ENCODE data around the gene HPS1. TPM values are rescaled to one million over a fixed set of nuclear protein-coding genes. Genes with fewer than 3 reads are reported as not detected.
A peak's percentile ranks its signal among the peaks of the same experiment; 100 is the strongest.

HPS1 gene
- total and polyA plus RNA-seq, 4 donors = 14.5 to 44.3 (median 34.2) TPM

- Histone ChIP-seq H3K36me3 (ENCODE audit: control insufficient read depth, insufficient read depth, low read length) (peaks cover 7% of the 10 kb centered on the region), H3K27ac (ENCODE audit: low read depth, low read length) (no peak overlapping the region), H3K4me1 (ENCODE audit: control insufficient read depth, insufficient read depth, low read length) (peaks cover 16% of the 10 kb centered on the region), H3K9me3 (ENCODE audit: control insufficient read depth, insufficient read depth, low read length) (no peaks in the 10 kb centered on the region), H3K4me3 (ENCODE audit: low read depth, low read length) (no peak overlapping the region), H3K27me3 (ENCODE audit: control insufficient read depth, insufficient read depth, low read length) (no peaks in the 10 kb centered on the region)
- DNase-seq (ENCODE audit: low read depth in 4 of 6, low spot score in 6 of 6) = no peak
- WGBS (ENCODE audit: insufficient coverage) = 92% methylated on average over 8 of the region's 9 CpGs
Observed at GRCh38 chr10:98397089-98397600, 49.6 kb downstream of the HPS1 start.

GRCh38 chr10:98396096-98397063 is 50.4 kb downstream of the HPS1 start:
- peaks cover 7% of the 10 kb centered on the region for H3K36me3 ChIP-seq (ENCODE audit: control insufficient read depth, insufficient read depth, low read length)
- no peak overlapping the region for H3K4me3 ChIP-seq (ENCODE audit: low read depth, low read length)
- no peak overlapping the region for H3K27ac ChIP-seq (ENCODE audit: low read depth, low read length)
- H3K9me3 ChIP-seq (ENCODE audit: control insufficient read depth, insufficient read depth, low read length) = no peaks in the 10 kb centered on the region
- peaks cover 16% of the 10 kb centered on the region for H3K4me1 ChIP-seq (ENCODE audit: control insufficient read depth, insufficient read depth, low read length)
- no peaks in the 10 kb centered on the region for H3K27me3 ChIP-seq (ENCODE audit: control insufficient read depth, insufficient read depth, low read length)
- 98% methylated on average over 5 of the region's 6 CpGs for WGBS (ENCODE audit: insufficient coverage)
- DNase-seq (ENCODE audit: low read depth in 4 of 6, low spot score in 6 of 6) = no peak

- H3K4me3 ChIP-seq (ENCODE audit: low read depth, low read length) = no peak overlapping the region
- no peaks in the 10 kb centered on the region for H3K9me3 ChIP-seq (ENCODE audit: control insufficient read depth, insufficient read depth, low read length)
- H3K27me3 ChIP-seq (ENCODE audit: control insufficient read depth, insufficient read depth, low read length) = no peaks in the 10 kb centered on the region
- peaks cover 7% of the 10 kb centered on the region for H3K36me3 ChIP-seq (ENCODE audit: control insufficient read depth, insufficient read depth, low read length)
- H3K4me1 ChIP-seq (ENCODE audit: control insufficient read depth, insufficient read depth, low read length) = peaks cover 16% of the 10 kb centered on the region
- peak in 1 of 6 donors; percentile 17 for DNase-seq (ENCODE audit: low read depth in 4 of 6, low spot score in 6 of 6)
- H3K27ac ChIP-seq (ENCODE audit: low read depth, low read length) = no peak overlapping the region
- 67% methylated on average over 6 of the region's 8 CpGs for WGBS (ENCODE audit: insufficient coverage)
Observed at GRCh38 chr10:98394851-98395440, 51.8 kb downstream of the HPS1 start.

- peak in 1 of 6 donors; percentile 41 for DNase-seq (ENCODE audit: low read depth in 4 of 6, low spot score in 6 of 6)
- Histone ChIP-seq H3K27ac (ENCODE audit: low read depth, low read length) (no peak overlapping the region), H3K4me1 (ENCODE audit: control insufficient read depth, insufficient read depth, low read length) (peaks cover 16% of the 10 kb centered on the region), H3K27me3 (ENCODE audit: control insufficient read depth, insufficient read depth, low read length) (no peaks in the 10 kb centered on the region), H3K36me3 (ENCODE audit: control insufficient read depth, insufficient read depth, low read length) (peaks cover under 1% of the 10 kb centered on the region), H3K4me3 (ENCODE audit: low read depth, low read length) (no peak overlapping the region), H3K9me3 (ENCODE audit: control insufficient read depth, insufficient read depth, low read length) (no peaks in the 10 kb centered on the region)
- WGBS (ENCODE audit: insufficient coverage) = 69% methylated on average over 5 of the region's 8 CpGs
Observed at GRCh38 chr10:98391578-98391991, 55.1 kb downstream of the HPS1 start.

GRCh38 chr10:98391065-98391464 is 55.7 kb downstream of the HPS1 start:
- DNase-seq (ENCODE audit: low read depth in 4 of 6, low spot score in 6 of 6) = no peak
- H3K36me3 ChIP-seq (ENCODE audit: control insufficient read depth, insufficient read depth, low read length) = peaks cover 2% of the 10 kb centered on the region

GRCh38 chr10:98390406-98390805 is 56.3 kb downstream of the HPS1 start:
- H3K4me1 ChIP-seq (ENCODE audit: control insufficient read depth, insufficient read depth, low read length) = peaks cover 16% of the 10 kb centered on the region
- 97% methylated on average over 3 of the region's 4 CpGs for WGBS (ENCODE audit: insufficient coverage)
- no peaks in the 10 kb centered on the region for H3K27me3 ChIP-seq (ENCODE audit: control insufficient read depth, insufficient read depth, low read length)
- H3K36me3 ChIP-seq (ENCODE audit: control insufficient read depth, insufficient read depth, low read length) = peaks cover 5% of the 10 kb centered on the region
- H3K27ac ChIP-seq (ENCODE audit: low read depth, low read length) = no peak overlapping the region
- no peaks in the 10 kb centered on the region for H3K9me3 ChIP-seq (ENCODE audit: control insufficient read depth, insufficient read depth, low read length)
- H3K4me3 ChIP-seq (ENCODE audit: low read depth, low read length) = no peak overlapping the region
- no peak for DNase-seq (ENCODE audit: low read depth in 4 of 6, low spot score in 6 of 6)

More at GRCh38 chr10:98391065-98391464, 55.7 kb downstream of the HPS1 start:
- Histone ChIP-seq H3K9me3 (ENCODE audit: control insufficient read depth, insufficient read depth, low read length) (no peaks in the 10 kb centered on the region), H3K27ac (ENCODE audit: low read depth, low read length) (no peak overlapping the region), H3K4me1 (ENCODE audit: control insufficient read depth, insufficient read depth, low read length) (peaks cover 16% of the 10 kb centered on the region), H3K27me3 (ENCODE audit: control insufficient read depth, insufficient read depth, low read length) (no peaks in the 10 kb centered on the region), H3K4me3 (ENCODE audit: low read depth, low read length) (no peak overlapping the region)
- 97% methylated on average over 7 of the region's 7 CpGs for WGBS (ENCODE audit: insufficient coverage)

GRCh38 chr10:98389398-98389797 is 57.3 kb downstream of the HPS1 start:
- Histone ChIP-seq H3K4me1 (ENCODE audit: control insufficient read depth, insufficient read depth, low read length) (peaks cover 9% of the 10 kb centered on the region), H3K9me3 (ENCODE audit: control insufficient read depth, insufficient read depth, low read length) (no peaks in the 10 kb centered on the region), H3K36me3 (ENCODE audit: control insufficient read depth, insufficient read depth, low read length) (peaks cover 11% of the 10 kb centered on the region), H3K27me3 (ENCODE audit: control insufficient read depth, insufficient read depth, low read length) (no peaks in the 10 kb centered on the region), H3K27ac (ENCODE audit: low read depth, low read length) (no peak overlapping the region), H3K4me3 (ENCODE audit: low read depth, low read length) (no peak overlapping the region)
- no peak for DNase-seq (ENCODE audit: low read depth in 4 of 6, low spot score in 6 of 6)
- 90% methylated on average over 6 of the region's 6 CpGs for WGBS (ENCODE audit: insufficient coverage)

GRCh38 chr10:98388101-98388655 is 58.6 kb downstream of the HPS1 start:
- Histone ChIP-seq H3K27me3 (ENCODE audit: control insufficient read depth, insufficient read depth, low read length) (no peaks in the 10 kb centered on the region), H3K4me3 (ENCODE audit: low read depth, low read length) (no peak overlapping the region), H3K4me1 (ENCODE audit: control insufficient read depth, insufficient read depth, low read length) (peaks cover 3% of the 10 kb centered on the region), H3K9me3 (ENCODE audit: control insufficient read depth, insufficient read depth, low read length) (no peaks in the 10 kb centered on the region), H3K27ac (ENCODE audit: low read depth, low read length) (no peak overlapping the region), H3K36me3 (ENCODE audit: control insufficient read depth, insufficient read depth, low read length) (peaks cover 11% of the 10 kb centered on the region)
- no peak for DNase-seq (ENCODE audit: low read depth in 4 of 6, low spot score in 6 of 6)
- 95% methylated on average over 13 of the region's 13 CpGs for WGBS (ENCODE audit: insufficient coverage)

GRCh38 chr10:98384531-98385133 is 62.1 kb downstream of the HPS1 start:
- WGBS (ENCODE audit: insufficient coverage) = 85% methylated on average over 7 of the region's 9 CpGs

More at GRCh38 chr10:98384531-98385133, 62.1 kb downstream of the HPS1 start:
- Histone ChIP-seq H3K27me3 (ENCODE audit: control insufficient read depth, insufficient read depth, low read length) (no peaks in the 10 kb centered on the region), H3K27ac (ENCODE audit: low read depth, low read length) (no peak overlapping the region), H3K4me1 (ENCODE audit: control insufficient read depth, insufficient read depth, low read length) (no peaks in the 10 kb centered on the region), H3K36me3 (ENCODE audit: control insufficient read depth, insufficient read depth, low read length) (peaks cover 11% of the 10 kb centered on the region), H3K9me3 (ENCODE audit: control insufficient read depth, insufficient read depth, low read length) (no peaks in the 10 kb centered on the region), H3K4me3 (ENCODE audit: low read depth, low read length) (no peak overlapping the region)
- DNase-seq (ENCODE audit: low read depth in 4 of 6, low spot score in 6 of 6) = no peak
